Activated CD4-positive, alpha-beta T cell treated with anti-CD3 and anti-CD28 coated beads, Interleukin-2, Interleukin-6, amounts not matched to agents 100 ng/mL and 50 ng/mL, durations not matched to agents 16 hours and 8 hours (primary cell): ENCODE data around the gene NEBL.

ENCODE experiments used
- DNase-seq: peaks from one replicate; pipeline ENCODE4 v3.0.0-alpha.2; 2020

Gene NEBL

GRCh38 chr10:20771051-20771450 is 126.1 kb downstream of the NEBL start:
- no peak for DNase-seq

DNA sequence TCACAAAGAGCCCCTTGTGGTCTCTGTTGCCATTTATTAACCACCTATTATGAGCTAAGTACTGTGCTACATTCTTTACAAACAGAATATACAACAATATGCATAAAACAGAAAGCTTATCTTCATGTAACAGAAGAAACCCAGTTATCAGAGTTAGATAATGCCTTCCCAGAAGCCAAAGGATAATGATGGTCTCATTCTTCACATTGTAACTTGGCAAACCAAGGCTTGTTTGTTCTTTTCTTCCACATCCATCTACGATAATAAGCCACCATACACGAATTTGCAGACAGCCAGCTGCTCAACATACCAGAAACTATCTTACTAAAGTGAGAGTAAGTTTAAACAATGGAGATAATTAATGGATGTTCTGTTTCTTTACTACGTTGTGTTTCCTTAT is 127.6 kb downstream of the NEBL start:
- DNase-seq = no peak

- no peak for DNase-seq
Observed at GRCh38 chr10:20768843-20769242, 128.3 kb downstream of the NEBL start.

DNA sequence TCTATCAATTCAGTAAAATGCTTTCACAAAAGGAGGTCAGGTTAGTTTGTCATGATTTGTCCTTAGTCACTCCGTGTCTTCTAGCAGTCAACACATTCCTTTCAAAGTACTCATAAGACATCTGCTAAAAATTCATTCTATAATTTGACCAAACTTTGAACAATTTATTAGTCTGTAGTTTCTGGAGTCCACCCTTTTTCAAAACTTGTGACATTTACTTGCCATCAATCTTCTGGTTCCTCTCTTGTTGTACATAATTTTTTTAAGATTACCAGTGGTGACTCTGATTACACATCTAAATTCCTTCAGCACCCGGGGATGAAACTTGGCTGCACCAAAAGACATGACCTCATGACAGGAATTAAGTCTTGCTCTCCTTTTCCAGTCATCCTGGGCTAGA is 130.1 kb downstream of the NEBL start:
- no peak for DNase-seq

GRCh38 chr10:20765066-20765465 is 132.0 kb downstream of the NEBL start:
- no peak for DNase-seq

- no peak for DNase-seq
Observed at GRCh38 chr10:20760460-20760859, 136.7 kb downstream of the NEBL start.

DNA sequence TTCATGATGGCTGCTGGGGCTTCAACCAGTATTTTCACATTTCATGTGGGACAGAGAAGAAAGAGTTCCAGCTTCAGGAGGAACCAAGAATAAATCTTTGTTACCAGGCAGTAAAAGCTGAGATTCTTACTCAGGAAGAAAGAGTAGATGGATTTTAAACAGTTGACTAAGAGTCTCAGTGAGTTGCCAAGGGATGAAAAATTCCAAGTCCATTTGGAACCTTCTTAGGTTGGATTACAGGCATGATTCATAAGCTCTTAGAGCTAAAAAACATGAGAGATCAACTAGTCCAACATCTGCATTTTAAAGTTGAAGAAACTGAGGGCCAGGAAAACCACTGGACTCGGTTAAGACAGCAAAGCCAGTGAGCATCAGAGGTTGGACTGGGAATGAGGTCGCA is 148.6 kb downstream of the NEBL start:
- no peak for DNase-seq

GRCh38 chr10:20747782-20748181 is 149.3 kb downstream of the NEBL start:
- no peak for DNase-seq

DNA sequence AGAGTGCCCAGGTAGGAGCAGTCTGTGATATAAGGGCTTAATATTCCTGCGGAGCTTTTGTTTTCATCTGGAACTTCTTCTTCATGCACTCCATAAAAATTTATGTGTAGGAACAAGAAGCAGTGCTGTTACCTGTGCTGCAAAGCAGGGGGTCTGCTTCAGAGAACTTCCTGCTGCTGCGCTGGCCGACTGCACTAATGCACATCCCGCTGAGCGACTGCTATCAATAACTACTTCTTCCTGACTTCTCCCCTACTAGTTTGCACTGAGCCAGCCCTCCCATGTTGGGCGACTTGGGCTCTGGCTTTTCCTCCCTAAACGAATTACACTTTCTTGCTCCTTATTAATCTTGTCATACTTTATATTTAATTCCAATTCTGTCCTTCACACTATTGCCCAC is 150.3 kb downstream of the NEBL start:
- no peak for DNase-seq

GRCh38 chr10:20745556-20746375 is 151.3 kb downstream of the NEBL start:
- no peak for DNase-seq

- no peak for DNase-seq
Observed at GRCh38 chr10:20744821-20745220, 152.3 kb downstream of the NEBL start.

DNA sequence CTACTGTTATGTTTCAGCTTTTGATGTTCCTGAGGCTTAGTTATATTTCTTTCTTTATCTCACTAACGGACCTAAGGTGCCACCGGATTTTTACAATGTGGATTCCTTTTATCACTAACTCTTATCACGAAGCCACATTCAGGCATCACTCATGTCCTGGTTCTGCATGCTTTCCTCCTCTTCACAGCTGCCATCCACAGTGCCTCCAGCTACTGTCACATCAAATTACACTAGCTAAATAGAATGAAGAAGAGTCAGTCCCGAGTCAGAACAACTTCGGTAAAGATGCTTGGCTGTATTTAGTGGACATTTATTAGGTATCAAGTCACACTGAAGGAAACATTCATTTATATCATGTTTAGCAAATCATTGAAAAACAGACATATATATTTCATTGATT is 153.2 kb downstream of the NEBL start:
- no peak for DNase-seq

- DNase-seq = no peak
Observed at GRCh38 chr10:20742737-20743541, 154.2 kb downstream of the NEBL start.

DNA sequence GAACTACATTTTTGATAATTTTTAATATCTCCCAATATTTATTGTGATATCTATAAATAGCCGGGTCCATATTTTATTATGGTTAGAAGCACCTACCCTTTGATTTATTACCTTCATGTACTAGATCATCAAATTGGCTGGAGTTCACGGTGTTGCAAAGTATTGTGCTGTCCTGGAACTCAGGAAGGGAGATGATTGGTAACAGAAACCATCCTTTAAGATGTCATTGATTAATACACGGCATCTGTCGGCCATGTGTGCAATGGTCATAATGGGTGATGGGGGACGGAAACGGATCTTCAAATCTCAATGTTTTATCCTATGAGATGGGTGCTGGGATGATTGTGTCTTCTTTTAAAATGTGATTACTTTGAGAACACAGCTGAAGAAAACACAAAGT is 157.0 kb downstream of the NEBL start:
- no peak for DNase-seq

GRCh38 chr10:20737107-20737506 is 160.0 kb downstream of the NEBL start:
- no peak for DNase-seq
